Mesodermal cell (in vitro differentiated cells): Measurements from ENCODE around the gene NSMF.

Experiments used
- H3K27ac ChIP-seq: 2 replicates; pipeline ENCODE4 v1.7.0; 2013; ENCODE audit warnings: mild to moderate bottlenecking, low read depth, low read length, moderate library complexity; ENCODE audit not compliant: severe bottlenecking
- H3K36me3 ChIP-seq: 2 replicates; pipeline ENCODE4 v1.7.1; 2013; ENCODE audit warnings: mild to moderate bottlenecking, low read length, moderate library complexity; ENCODE audit not compliant: control insufficient read depth, insufficient read depth
- H3K4me1 ChIP-seq: one replicate; pipeline ENCODE4 v1.7.1; 2013; ENCODE audit warnings: mild to moderate bottlenecking, low read length; ENCODE audit not compliant: insufficient read depth, control insufficient read depth, poor library complexity, severe bottlenecking
- H3K4me3 ChIP-seq: 2 replicates; pipeline ENCODE4 v1.7.0; 2013; ENCODE audit warnings: low read length, control low read depth, mild to moderate bottlenecking; ENCODE audit not compliant: insufficient read depth, poor library complexity, severe bottlenecking; ENCODE audit errors: extremely low read depth
- H3K9me3 ChIP-seq: 2 replicates; pipeline ENCODE4 v1.7.1; 2013; ENCODE audit warnings: mild to moderate bottlenecking, low read length, moderate library complexity; ENCODE audit not compliant: control insufficient read depth
- WGBS, 2 experiments: methylation state at CpG; one replicate each; pipeline ENCODE4 v1.1.5; 2013; ENCODE audit warnings: missing lambda C conversion rate in 2 of 2; ENCODE audit not compliant: insufficient coverage in 2 of 2; 5-methylcytosine and 5-hydroxymethylcytosine counted together

The NSMF gene

GRCh38 chr9:137490532-137491186 is 31.5 kb upstream of the NSMF start:
- H3K4me3 ChIP-seq = no peak overlapping the region
- H3K36me3 ChIP-seq = no peaks in the 10 kb centered on the region
- WGBS, 2 experiments = 84% methylated on average over 6 of the region's 9 CpGs; no CpG with 5 or more reads in 1 of the 2 experiments
- H3K9me3 ChIP-seq = no peaks in the 10 kb centered on the region
- no peaks in the 10 kb centered on the region for H3K4me1 ChIP-seq
- no peak overlapping the region for H3K27ac ChIP-seq

- Histone ChIP-seq H3K36me3 (no peaks in the 10 kb centered on the region), H3K4me1 (no peaks in the 10 kb centered on the region), H3K9me3 (no peaks in the 10 kb centered on the region), H3K4me3 (no peak overlapping the region), H3K27ac (no peak overlapping the region)
- 92% methylated on average over 3 to 5 of the region's 6 CpGs for WGBS, 2 experiments
Measured at GRCh38 chr9:137488906-137489305, 29.8 kb upstream of the NSMF start.

GRCh38 chr9:137488327-137488653 is 29.2 kb upstream of the NSMF start:
- Histone ChIP-seq H3K36me3 (no peaks in the 10 kb centered on the region), H3K27ac (no peak overlapping the region), H3K4me1 (no peaks in the 10 kb centered on the region), H3K4me3 (no peak overlapping the region), H3K9me3 (no peaks in the 10 kb centered on the region)
- WGBS, 2 experiments = 95% methylated on average over 5 to 6 of the region's 6 CpGs

GRCh38 chr9:137487454-137488326 is 28.6 kb upstream of the NSMF start:
- Histone ChIP-seq H3K27ac (no peak overlapping the region), H3K36me3 (no peaks in the 10 kb centered on the region), H3K9me3 (no peaks in the 10 kb centered on the region), H3K4me3 (no peak overlapping the region), H3K4me1 (no peaks in the 10 kb centered on the region)
- WGBS, 2 experiments = 93 to 94% methylated on average over 31 to 33 of the region's 41 CpGs

- H3K36me3 ChIP-seq = no peaks in the 10 kb centered on the region
- H3K4me3 ChIP-seq = no peak overlapping the region
- H3K9me3 ChIP-seq = no peaks in the 10 kb centered on the region
- H3K4me1 ChIP-seq = peaks cover 8% of the 10 kb centered on the region
- WGBS, 2 experiments = 92 to 93% methylated on average over 31 to 33 of the region's 35 CpGs
- no peak overlapping the region for H3K27ac ChIP-seq
Measured at GRCh38 chr9:137486545-137487453, 27.7 kb upstream of the NSMF start.

- Histone ChIP-seq H3K36me3 (no peaks in the 10 kb centered on the region), H3K4me1 (peaks cover 8% of the 10 kb centered on the region), H3K27ac (no peak overlapping the region), H3K9me3 (no peaks in the 10 kb centered on the region), H3K4me3 (no peak overlapping the region)
- 97 to 98% methylated on average over 9 to 14 of the region's 15 CpGs for WGBS, 2 experiments
Measured at GRCh38 chr9:137486141-137486490, 27.0 kb upstream of the NSMF start.

GRCh38 chr9:137485343-137486140 is 26.4 kb upstream of the NSMF start:
- Histone ChIP-seq H3K27ac (no peak overlapping the region), H3K9me3 (no peaks in the 10 kb centered on the region), H3K4me1 (peaks cover 8% of the 10 kb centered on the region), H3K36me3 (no peaks in the 10 kb centered on the region), H3K4me3 (no peak overlapping the region)
- WGBS, 2 experiments = 90 to 96% methylated on average over 24 to 26 of the region's 26 CpGs

GRCh38 chr9:137484551-137485315 is 25.6 kb upstream of the NSMF start:
- Histone ChIP-seq H3K4me1 (peaks cover 10% of the 10 kb centered on the region), H3K4me3 (no peak overlapping the region), H3K27ac (no peak overlapping the region), H3K36me3 (no peaks in the 10 kb centered on the region), H3K9me3 (no peaks in the 10 kb centered on the region)
- WGBS, 2 experiments = 93 to 96% methylated on average over 23 to 27 of the region's 27 CpGs

GRCh38 chr9:137482094-137482781 is 23.1 kb upstream of the NSMF start:
- H3K4me3 ChIP-seq = no peak overlapping the region
- WGBS, 2 experiments = 92 to 93% methylated on average over 21 to 23 of the region's 26 CpGs
- H3K4me1 ChIP-seq = peaks cover 16% of the 10 kb centered on the region
- H3K27ac ChIP-seq = no peak overlapping the region
- H3K9me3 ChIP-seq = no peaks in the 10 kb centered on the region
- H3K36me3 ChIP-seq = no peaks in the 10 kb centered on the region
